SW 1271 (cell line): Measurements from ENCODE around the gene SMARCD2.
A peak's percentile ranks its signal among the peaks of the same experiment; 100 is the strongest.
"Not testable (repeated sequence)": the region's sequence is repeated elsewhere in the genome, so short reads cannot be mapped to it uniquely, and the experiment has no call there.

Experiments used
- DNase-seq, 2 experiments: peaks; one replicate each; lab custom pipeline; 2025; lab: John Stamatoyannopoulos, UW

Gene SMARCD2

GRCh38 chr17:63850401-63850800 is 7.9 kb upstream of the SMARCD2 start:
- DNase-seq: no peak

GRCh38 chr17:63848834-63849689 is 6.6 kb upstream of the SMARCD2 start:
- peak; percentile 67 to 92 for DNase-seq

GRCh38 chr17:63847525-63848249 is 5.2 kb upstream of the SMARCD2 start:
- no peak for DNase-seq

- DNase-seq: no peak
Observed at GRCh38 chr17:63845509-63845908, 3.0 kb upstream of the SMARCD2 start.

- no peak for DNase-seq
Observed at GRCh38 chr17:63843910-63844677, 1.6 kb upstream of the SMARCD2 start.

DNA sequence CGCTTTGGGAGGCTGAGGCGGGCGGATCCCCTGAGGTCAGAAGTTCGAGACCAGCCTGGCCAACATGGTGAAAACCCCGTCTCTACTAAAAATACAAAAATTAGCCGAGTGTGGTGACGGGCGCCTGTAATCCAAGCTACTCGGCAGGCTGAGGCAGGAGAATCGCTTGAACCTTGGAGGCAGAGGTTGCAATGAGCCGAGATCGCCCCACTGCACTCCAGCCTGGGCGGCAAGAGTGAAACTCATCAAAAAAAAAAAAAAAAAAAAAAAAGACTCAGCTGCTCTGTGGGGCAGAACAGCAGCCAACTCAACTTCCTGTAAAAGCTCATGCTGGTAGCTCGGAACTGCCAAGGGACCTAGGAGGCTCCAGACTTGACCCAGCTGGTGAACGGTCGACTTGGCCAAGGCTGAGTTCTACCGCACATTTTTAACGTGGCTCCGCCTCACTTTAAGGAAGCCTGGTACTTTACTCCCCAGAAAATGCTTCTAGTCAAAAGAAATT is 953 bp upstream of the SMARCD2 start:
- not testable (repeated sequence) for DNase-seq

DNA sequence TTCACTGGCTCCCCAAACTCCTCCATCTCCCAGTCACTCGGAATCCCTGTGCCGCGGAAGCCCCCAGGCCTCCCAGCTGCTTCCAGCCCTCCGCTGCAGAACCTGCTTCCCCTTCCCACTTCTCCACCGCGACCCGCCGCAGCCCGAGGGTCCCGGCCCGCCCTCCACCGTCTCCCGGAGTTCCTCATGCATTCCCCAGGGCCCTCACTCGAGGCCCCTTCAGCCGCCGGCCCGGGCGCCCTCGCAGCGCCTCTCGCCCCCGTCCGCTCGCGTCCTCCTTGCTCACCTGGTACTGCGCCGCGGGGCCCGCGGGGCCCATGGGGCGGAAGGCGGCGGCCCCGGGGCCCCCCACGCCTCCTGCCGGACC is 329 bp downstream of the SMARCD2 start:
- DNase-seq: peak in 1 of 2 experiments; percentile 49

- no peak for DNase-seq
Observed at GRCh38 chr17:63841350-63842172, 924 bp downstream of the SMARCD2 start.

DNA sequence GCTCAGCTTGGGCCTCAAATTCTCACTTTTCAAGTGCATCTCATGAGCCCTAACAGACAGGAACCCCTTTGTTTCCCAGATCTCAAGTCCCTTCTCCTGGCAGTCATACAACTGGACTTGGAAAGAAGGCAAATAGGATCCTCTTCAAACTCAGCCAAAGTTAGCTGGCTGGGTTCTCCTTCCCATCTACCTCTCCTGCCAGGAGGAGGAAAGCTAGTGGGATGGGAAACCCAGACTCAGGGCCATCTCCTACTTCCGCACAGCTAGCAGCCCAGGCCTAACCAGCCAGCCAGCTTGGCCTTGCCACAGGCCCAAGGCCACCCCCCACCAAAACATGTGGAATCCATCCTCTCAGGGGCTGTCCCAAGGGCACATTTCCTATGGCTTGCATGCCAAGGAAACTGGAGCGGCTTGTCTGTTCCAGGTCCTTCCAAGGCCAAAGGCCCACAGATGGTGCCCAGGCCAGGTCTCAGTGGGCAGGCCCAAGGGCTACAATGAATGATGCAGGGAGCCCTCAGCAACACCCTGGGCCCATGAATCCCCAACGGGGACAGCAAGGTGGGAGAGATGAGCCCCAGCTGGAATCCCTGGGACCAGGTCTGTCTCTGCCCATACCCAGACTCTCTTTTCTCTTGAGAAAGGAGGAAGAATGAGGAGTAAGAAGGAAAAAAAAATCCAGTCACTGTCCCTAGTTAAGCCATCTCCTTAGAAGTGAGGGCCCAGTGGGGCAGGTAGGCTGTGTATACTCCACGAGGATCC is 1.7 kb downstream of the SMARCD2 start:
- no peak for DNase-seq

DNA sequence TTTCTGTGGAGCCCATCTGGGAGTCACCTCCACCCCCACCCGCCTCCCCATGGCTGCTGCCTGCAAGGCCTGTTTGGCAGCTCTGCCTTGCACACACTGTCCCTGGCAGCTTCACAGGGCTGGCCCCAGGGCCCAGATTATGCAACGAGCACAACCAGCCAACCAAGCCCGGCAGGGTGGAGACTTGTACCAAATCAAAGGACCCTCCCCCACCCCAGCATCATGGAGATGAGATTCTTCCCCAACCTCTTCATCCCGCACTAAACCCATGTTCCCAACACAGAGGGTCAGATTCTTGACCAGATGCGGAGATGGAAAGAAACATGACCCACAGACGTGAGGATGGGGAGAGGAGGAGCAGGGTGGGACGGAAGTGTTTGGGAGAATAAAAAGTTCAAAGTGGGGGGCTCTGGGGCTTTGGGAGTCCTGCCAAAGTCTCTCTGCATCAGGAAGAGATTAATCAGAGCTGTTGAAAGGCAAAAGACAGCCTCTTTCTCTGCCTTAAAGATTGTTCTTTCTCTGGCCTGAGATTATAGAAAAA is 3.8 kb downstream of the SMARCD2 start:
- DNase-seq: no peak

DNA sequence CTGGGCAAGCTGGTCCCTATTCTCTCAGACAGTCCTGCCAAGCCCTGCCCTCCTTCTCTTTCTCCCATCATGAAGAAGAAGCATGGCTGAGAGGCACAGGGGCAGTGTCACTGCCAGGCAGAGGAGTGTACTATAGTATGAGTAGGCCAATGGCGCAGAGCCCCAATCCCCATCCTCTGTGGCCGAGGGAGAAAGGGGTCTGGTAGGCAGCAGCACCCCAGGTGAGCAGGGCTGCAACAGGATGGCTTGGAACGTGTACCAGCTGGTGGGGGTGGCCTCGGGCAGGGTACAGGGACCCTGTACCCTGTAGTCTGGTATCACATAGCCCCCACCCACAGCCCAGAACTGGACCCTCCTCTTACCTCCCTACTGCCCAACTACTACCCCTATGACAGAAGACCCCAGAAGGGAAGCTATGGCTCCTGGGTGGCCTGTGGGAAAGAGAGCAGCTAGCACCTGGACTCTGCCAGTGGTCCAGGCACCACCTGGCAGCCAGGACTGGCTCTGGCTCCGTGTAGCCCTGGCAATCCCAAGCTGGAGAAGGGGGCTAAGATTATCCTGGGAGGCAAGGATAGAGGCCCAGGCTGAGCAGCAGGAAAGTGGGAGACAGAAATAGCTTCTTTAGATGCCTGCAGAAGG is 4.4 kb downstream of the SMARCD2 start:
- no peak for DNase-seq

DNA sequence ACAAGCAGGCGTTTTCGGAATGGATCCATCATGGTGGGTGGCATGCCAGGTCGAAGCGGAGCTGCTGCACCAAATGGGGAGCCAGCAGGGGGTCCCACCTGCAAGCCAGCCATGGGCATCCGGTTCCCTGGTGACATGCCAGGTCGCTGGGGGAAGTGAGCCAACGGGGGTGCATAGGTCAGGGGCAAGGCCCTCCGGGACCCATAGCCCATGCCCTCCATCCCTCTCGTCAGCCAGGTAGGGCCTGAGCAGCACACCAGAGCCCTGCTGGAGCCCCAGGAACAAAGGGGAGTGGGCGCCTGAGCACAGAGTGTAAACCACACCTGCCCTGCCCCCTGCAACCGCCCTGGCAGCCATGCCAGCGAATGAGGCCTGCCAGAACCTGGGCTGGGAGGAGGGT is 5.0 kb downstream of the SMARCD2 start:
- DNase-seq: no peak

- no peak for DNase-seq
Observed at GRCh38 chr17:63836811-63837210, 5.7 kb downstream of the SMARCD2 start.

GRCh38 chr17:63835167-63835720 is 7.2 kb downstream of the SMARCD2 start:
- no peak for DNase-seq

DNA sequence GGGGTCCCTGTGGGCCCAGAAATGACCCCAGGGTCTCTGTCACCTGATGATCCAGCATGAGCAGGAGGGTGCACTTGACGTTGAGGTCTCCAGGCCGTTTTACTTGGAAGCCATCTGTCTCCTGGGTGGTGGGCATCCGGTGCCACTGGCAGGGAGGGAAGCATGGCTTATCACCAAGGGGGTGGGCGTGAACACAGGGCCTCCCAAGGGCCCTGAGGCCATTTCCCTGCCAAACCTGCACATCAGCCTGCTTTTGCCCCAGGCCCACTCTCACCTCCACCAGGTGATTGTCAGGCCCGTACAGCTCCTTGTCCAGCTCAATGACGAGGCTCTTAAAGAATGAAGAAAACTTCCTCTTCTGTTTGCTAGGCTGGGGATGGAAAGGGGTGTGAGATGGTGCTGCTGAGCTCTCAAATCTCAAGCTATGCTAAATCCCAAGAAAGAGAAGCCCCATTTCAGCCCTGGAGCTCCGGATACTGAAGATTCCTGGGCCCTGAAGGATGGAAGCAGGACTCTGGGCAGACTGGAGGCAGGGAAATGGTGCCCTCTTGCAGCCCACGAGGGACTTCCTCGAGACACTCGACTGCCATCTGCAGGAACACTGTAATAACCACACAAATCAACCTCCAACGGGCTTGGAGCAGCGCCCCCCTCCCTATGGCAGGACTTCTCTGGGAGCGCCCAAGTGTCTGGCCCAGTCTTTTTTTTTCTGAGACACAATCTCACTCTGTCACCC is 7.9 kb downstream of the SMARCD2 start:
- DNase-seq: peak; percentile 62 to 86

- DNase-seq: no peak
Observed at GRCh38 chr17:63833741-63834373, 8.6 kb downstream of the SMARCD2 start.

DNA sequence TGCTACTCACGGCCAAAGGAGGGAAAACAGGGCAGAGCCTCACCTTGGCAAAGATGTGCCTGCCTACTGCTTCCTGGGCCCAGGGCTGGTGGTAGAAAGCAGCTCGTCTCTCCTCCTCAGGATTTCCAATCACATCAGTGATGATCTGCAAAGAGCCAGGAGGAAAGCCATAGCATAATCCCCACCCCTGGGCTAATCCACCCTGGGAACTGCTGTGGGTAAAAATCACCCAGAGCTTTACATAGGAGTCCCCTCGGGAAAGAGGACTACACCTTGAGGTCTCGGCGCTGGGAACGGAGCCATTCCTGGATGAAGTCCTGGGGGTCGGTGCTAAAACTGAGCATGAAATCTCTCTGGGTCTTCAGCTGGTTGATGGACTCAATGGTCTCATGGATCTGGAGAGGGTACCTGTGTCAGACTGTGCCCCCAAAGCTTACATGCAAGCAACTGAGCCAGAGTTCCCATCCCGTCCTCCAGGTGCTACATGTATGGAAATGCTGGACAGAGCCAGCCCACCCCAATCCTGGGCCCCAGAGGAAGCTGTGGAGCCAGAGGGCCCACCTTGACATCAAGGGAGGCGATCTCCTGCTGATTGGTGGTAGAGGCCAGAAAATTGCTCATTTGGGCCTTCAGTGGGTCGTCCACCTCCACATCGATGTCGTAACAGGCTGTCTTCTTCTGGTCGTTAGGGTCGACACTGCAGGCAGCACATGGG is 9.3 kb downstream of the SMARCD2 start:
- DNase-seq: no peak

DNA sequence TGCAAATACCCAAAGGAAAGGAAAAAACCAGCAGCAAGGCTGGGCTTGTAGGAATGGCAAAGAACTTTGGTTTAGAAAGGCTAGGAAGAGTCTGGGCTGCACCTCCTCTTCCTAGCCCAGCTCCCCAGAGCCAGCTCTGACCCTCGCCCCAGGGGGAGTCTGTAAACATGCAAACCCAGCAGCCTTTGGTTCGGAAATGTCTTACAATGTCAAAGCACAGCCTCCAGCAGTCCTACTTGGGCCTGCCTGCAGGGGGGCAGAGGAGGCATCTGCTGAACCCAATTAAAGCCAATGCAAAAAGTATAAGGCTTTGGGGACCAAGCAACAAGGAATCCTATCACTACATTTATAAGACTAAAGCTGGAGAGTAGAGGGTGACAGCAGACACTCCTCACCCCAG is 10.0 kb downstream of the SMARCD2 start:
- DNase-seq: no peak
